Hepatocyte (in vitro differentiated cells): ENCODE data around the gene GRM8.

Source experiments
- EZH2 ChIP-seq: fragments of 200-600 bp; sonication (generic); IDR thresholded peaks from 2 replicates; pipeline ENCODE4 v1.6.1; 2016; ENCODE audit warnings: antibody characterized with exemption, mild to moderate bottlenecking, borderline replicate concordance
- EZH2phosphoT487 ChIP-seq: fragments of 200-600 bp; sonication (generic); IDR thresholded peaks from one replicate; pipeline ENCODE4 v1.6.1; 2018; ENCODE audit warnings: antibody characterized with exemption, mild to moderate bottlenecking, low read depth, moderate library complexity; ENCODE audit not compliant: unreplicated experiment, severe bottlenecking
- TF ChIP-seq, protein P1 (sequence below): fragments of 200-600 bp; sonication (generic); IDR thresholded peaks from 2 replicates; pipeline ENCODE4 v1.5.1; 2016; ENCODE audit warnings: antibody characterized with exemption, mild to moderate bottlenecking; ENCODE audit not compliant: poor library complexity

DNA sequence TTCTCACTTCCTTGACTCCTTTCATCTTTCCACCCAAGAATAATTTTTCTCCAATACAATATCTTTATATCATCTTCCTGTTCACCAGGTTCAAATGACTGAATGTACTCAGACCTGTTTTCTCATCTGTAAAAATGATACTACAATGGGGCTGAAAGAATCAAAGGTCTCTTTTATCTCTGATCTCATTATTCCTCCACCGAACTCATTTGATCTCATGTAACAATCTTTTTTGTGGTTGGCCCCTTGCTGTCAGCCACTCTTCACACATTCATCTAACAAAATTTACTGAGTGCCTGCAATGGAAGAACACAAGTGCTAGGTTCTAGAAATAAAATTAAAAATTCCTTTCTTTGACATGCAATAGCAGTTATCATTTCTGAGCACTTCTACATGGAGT, 65.0 kb downstream of the GRM8 start:
- TF ChIP-seq, protein P1, sequence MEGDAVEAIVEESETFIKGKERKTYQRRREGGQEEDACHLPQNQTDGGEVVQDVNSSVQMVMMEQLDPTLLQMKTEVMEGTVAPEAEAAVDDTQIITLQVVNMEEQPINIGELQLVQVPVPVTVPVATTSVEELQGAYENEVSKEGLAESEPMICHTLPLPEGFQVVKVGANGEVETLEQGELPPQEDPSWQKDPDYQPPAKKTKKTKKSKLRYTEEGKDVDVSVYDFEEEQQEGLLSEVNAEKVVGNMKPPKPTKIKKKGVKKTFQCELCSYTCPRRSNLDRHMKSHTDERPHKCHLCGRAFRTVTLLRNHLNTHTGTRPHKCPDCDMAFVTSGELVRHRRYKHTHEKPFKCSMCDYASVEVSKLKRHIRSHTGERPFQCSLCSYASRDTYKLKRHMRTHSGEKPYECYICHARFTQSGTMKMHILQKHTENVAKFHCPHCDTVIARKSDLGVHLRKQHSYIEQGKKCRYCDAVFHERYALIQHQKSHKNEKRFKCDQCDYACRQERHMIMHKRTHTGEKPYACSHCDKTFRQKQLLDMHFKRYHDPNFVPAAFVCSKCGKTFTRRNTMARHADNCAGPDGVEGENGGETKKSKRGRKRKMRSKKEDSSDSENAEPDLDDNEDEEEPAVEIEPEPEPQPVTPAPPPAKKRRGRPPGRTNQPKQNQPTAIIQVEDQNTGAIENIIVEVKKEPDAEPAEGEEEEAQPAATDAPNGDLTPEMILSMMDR: no peak
- no peak for TF ChIP-seq EZH2phosphoT487
- no peak for TF ChIP-seq EZH2
